GM12873 (cell line): ENCODE data around the gene LAYN.

Source experiments
- TF ChIP-seq, protein P1 (sequence below): IDR thresholded peaks from 2 replicates; pipeline ENCODE4 v1.5.1; 2012; ENCODE audit warnings: low read depth, mild to moderate bottlenecking, moderate library complexity, low read length, control low read depth; ENCODE audit not compliant: insufficient read depth; ENCODE audit errors: missing control alignments

Gene LAYN

GRCh38 chr11:111572581-111572980, 32.1 kb downstream of the LAYN start:
- TF ChIP-seq, protein P1, sequence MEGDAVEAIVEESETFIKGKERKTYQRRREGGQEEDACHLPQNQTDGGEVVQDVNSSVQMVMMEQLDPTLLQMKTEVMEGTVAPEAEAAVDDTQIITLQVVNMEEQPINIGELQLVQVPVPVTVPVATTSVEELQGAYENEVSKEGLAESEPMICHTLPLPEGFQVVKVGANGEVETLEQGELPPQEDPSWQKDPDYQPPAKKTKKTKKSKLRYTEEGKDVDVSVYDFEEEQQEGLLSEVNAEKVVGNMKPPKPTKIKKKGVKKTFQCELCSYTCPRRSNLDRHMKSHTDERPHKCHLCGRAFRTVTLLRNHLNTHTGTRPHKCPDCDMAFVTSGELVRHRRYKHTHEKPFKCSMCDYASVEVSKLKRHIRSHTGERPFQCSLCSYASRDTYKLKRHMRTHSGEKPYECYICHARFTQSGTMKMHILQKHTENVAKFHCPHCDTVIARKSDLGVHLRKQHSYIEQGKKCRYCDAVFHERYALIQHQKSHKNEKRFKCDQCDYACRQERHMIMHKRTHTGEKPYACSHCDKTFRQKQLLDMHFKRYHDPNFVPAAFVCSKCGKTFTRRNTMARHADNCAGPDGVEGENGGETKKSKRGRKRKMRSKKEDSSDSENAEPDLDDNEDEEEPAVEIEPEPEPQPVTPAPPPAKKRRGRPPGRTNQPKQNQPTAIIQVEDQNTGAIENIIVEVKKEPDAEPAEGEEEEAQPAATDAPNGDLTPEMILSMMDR = no peak

DNA sequence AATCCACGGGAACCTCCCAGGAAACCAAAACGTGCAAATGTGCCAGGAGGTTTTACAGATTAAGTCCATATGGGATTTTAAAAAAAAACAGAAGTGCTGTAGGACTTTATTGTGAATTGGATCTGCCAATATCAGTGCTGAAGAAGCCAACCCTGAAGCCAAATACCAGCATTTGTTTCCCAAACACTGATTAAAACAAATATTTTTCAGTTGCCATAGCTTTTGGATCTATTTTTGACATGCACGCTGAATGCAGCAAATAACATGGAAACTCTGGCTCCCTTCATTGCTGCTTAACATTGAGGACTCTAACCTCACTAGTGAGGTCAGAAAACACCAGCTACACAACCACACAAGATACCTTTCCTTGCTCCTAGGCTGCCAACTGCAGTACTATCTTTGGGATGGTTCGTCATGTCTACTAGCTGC, 33.3 kb downstream of the LAYN start:
- TF ChIP-seq, protein P1 = no peak

DNA sequence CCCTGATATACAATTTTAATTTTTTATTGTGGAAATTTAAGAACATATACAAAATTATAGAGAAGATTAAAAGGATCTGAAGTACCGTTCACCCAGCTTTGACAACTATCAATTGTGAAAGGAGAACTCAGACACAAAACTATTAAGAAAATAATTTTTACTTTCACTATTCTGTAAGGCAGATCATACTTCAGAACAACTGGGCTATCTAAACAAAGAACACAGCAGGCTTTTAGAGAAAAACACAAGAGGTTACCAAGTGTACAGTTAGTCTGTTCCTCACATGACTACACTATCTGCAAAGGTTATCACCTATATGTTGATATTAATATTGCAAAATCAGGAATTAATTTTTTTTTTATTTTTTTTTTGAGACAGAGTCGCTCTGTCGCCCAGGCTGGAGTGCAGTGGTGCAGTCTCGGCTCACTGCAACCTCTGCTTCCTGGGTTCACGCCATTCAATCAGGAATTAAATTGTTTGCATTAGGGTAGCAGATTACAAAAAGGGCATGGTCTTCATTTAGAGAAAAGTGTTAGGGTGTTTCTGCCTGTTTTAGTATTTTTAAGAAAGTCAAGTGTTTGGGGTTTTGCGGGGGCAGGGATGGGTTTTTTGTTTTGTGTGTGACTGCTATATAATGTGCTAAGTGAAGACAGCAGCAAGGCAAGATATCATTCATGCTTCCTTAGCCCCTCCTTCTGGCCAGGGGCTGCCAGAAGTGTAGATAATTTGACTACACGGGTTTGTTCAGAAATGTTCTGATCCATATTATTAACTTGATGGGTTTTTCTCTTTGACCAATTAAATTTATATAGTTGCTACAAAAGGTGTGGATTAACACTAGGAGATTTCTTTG, 34.1 kb downstream of the LAYN start:
- TF ChIP-seq, protein P1 = no peak

DNA sequence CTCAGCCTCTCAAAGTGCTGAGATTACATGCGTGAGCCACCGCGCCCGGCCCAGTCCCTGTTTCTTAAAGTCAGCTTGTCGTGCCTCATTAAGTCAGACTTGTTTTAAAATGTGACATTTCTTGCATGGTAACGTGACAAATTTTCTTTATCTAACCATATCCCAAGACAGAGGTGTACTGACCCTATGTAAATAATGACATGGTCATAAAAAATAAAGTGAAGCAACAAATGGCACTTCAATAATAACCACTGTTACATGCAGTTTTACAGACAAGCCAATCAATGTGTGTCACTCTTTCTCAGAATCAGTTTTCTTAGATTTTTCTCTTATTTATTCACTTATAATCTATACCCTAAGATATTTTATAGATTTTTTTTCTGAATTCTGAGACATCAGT, 35.2 kb downstream of the LAYN start:
- TF ChIP-seq, protein P1 = no peak

DNA sequence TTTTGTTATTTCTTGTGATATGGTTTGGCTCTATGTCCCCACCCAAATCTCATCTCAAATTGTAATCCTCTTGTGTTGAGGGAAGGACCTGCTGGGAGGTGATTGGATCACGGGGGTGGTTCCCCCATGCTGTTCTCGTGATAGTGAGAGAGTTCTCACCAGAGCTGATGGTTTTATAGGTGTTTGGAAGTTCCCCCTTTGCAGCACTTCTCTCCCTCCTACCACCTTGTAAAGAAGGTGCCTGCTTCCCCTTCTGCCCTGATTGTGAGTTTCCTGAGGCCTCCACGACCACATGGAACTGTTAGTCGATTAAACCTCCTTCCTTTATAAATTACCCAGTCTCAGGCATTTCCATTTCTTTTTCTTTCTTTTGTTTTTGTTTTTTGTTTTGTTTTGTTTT, 37.3 kb downstream of the LAYN start:
- TF ChIP-seq, protein P1 = no peak

DNA sequence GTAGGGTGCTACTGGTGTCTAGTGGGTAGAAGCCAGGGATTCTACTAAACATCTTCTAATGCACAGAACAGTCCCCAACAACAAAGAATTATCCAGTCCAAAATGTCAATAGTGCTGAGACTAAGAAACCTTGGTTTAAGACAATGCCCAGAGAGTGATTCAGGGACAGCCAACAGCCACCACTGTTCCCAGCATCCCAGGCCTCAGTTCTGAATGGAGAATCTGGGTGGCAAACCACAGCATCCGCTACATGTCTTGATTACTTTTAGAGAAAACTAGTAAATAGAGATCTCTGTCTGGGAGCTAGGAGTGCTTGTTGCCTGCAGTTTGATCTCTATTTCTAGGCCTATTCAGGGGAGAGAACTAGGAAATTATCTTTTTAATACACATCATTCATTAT, 40.8 kb downstream of the LAYN start:
- TF ChIP-seq, protein P1 = no peak

- TF ChIP-seq, protein P1 = no peak
Observed at GRCh38 chr11:111582163-111582562, 41.6 kb downstream of the LAYN start.
